GM12878 (cell line): ENCODE measurements around the gene CIB4. TPM values are rescaled to one million over a fixed set of nuclear protein-coding genes. Genes with fewer than 3 reads are reported as not detected.

Experiments used
- ATAC-seq: fragments of 200-7000 bp; cut with Tn5 transposase; 3 replicates; pipeline ENCODE4 v1.9.1; 2020; ENCODE audit warnings: mild to moderate bottlenecking, moderate library complexity
- BruUV-seq: library from RNA; stranded (reverse); fragments of 400-500 nt; replicated peaks from 2 replicates; lab custom pipeline; 2021; lab: Mats Ljungman, UMichigan
- CTCF ChIA-PET: fragments of 300-600 bp; sonication (Branson Sonifier 250); formaldehyde crosslinking; extraction: SDS; loops from one replicate; lab custom pipeline; 2021; ENCODE audit warnings: inconsistent platforms; lab: Yijun Ruan, JAX
- POLR2A ChIA-PET: fragments of 350-600 bp; formaldehyde crosslinking; extraction: SDS; loops from one replicate; lab custom pipeline; 2021; ENCODE audit warnings: inconsistent platforms; lab: Charles Lee
- RAD21 ChIA-PET: fragments of 300-600 bp; sonication (Branson Sonifier 250); formaldehyde crosslinking; loops from one replicate; lab custom pipeline; 2023; ENCODE audit warnings: antibody characterized with exemption; ENCODE audit not compliant: unreplicated experiment; lab: Charles Lee
- SMC1A ChIA-PET: fragments of 300-600 bp; sonication (Branson Sonifier 250); formaldehyde crosslinking; loops from one replicate; lab custom pipeline; 2023; ENCODE audit not compliant: unreplicated experiment, uncharacterized antibody; lab: Charles Lee
- DNase-seq: peaks from one replicate; pipeline ENCODE4 v3.0.0-alpha.2; 2011; ENCODE audit warnings: low read depth, low spot score
- FAIRE-seq: peaks from 3 replicates; lab custom pipeline; 2011; peaks lifted over from hg19 to GRCh38; lab: Jason Lieb, UNC
- H2AFZ ChIP-seq: 2 replicates; pipeline ENCODE4 v1.6.0; 2011; ENCODE audit warnings: low read depth, low read length, control low read depth; ENCODE audit not compliant: control insufficient read depth
- H3K27ac ChIP-seq: 2 replicates; pipeline ENCODE4 v1.5.1; 2011; ENCODE audit warnings: control low read depth; ENCODE audit not compliant: control insufficient read depth, insufficient read depth
- H3K27me3 ChIP-seq, 2 experiments: replicated peaks in 1 of 2; 2 replicates each; pipeline versions ENCODE4 v1.6.0 to v1.6.1; 2011; ENCODE audit warnings: low read length in 1 of 2; ENCODE audit not compliant: control insufficient read depth in 2 of 2, insufficient read depth in 2 of 2
- H3K36me3 ChIP-seq, 2 experiments: 2 replicates each; pipeline ENCODE4 v1.5.1; 2011; ENCODE audit warnings: low read length in 1 of 2; ENCODE audit not compliant: control insufficient read depth in 2 of 2, insufficient read depth in 2 of 2
- H3K4me1 ChIP-seq: 2 replicates; pipeline ENCODE4 v1.6.1; 2011; ENCODE audit warnings: mild to moderate bottlenecking, low read length, moderate library complexity, mixed read lengths; ENCODE audit not compliant: control insufficient read depth, insufficient read depth
- H3K4me2 ChIP-seq: 2 replicates; pipeline ENCODE4 v1.6.0; 2011; ENCODE audit warnings: control low read depth; ENCODE audit not compliant: control insufficient read depth, insufficient read depth
- H3K4me3 ChIP-seq: fragments of 200-600 bp; sonication (generic); 2 replicates; pipeline ENCODE4 v1.5.1; 2016
- H3K79me2 ChIP-seq: 2 replicates; pipeline ENCODE4 v1.6.0; 2011; ENCODE audit warnings: low read length; ENCODE audit not compliant: control insufficient read depth, insufficient read depth
- H3K9ac ChIP-seq: 2 replicates; pipeline ENCODE4 v1.8.0; 2011; ENCODE audit warnings: low read length, control low read depth, mixed read lengths; ENCODE audit not compliant: control insufficient read depth, insufficient read depth
- H3K9me3 ChIP-seq: replicated peaks from 3 replicates; pipeline ENCODE4 v1.5.1; 2011; ENCODE audit warnings: mild to moderate bottlenecking, low read length; ENCODE audit not compliant: control insufficient read depth, insufficient read depth
- H4K20me1 ChIP-seq: 2 replicates; pipeline ENCODE4 v1.6.0; 2011; ENCODE audit not compliant: control insufficient read depth, insufficient read depth
- BACH1 ChIP-seq: fragments of 450-650 bp; IDR thresholded peaks from 2 replicates; pipeline ENCODE4 v1.6.1; 2017; ENCODE audit warnings: mild to moderate bottlenecking, borderline replicate concordance
- CHD2 ChIP-seq: IDR thresholded peaks from 2 replicates; pipeline ENCODE4 v1.6.1; 2011; ENCODE audit warnings: low read depth, low read length, improper control_type of control experiment, borderline replicate concordance
- DPF2 ChIP-seq: fragments of 450-650 bp; IDR thresholded peaks from 2 replicates; pipeline ENCODE4 v1.6.1; 2017; ENCODE audit warnings: mild to moderate bottlenecking
- EGR1 ChIP-seq, 2 experiments: IDR thresholded peaks; 1 replicate in 1 of 2; 2 replicates in 1 of 2; pipeline ENCODE4 v1.6.1; 2011 to 2012; ENCODE audit warnings: low read depth in 2 of 2, low read length in 2 of 2, borderline replicate concordance in 1 of 2, mild to moderate bottlenecking in 1 of 2, moderate library complexity in 1 of 2
- EP300 ChIP-seq, 2 experiments: fragments of 150-350 bp in 1 of 2; IDR thresholded peaks; 2 replicates each; pipeline ENCODE4 v1.6.1; 2011 to 2012; ENCODE audit warnings: low read depth in 2 of 2, low read length in 2 of 2, borderline replicate concordance in 1 of 2, improper control_type of control experiment in 1 of 2, inconsistent platforms in 1 of 2; ENCODE audit not compliant: control insufficient read depth in 1 of 2
- ESRRA ChIP-seq: IDR thresholded peaks from 2 replicates; pipeline ENCODE4 v1.6.1; 2012; ENCODE audit warnings: mild to moderate bottlenecking, low read length, improper control_type of control experiment
- MEF2B ChIP-seq: fragments of 450-650 bp; IDR thresholded peaks from 2 replicates; pipeline ENCODE4 v1.6.1; 2018; ENCODE audit warnings: mild to moderate bottlenecking, moderate library complexity; ENCODE audit not compliant: partially characterized antibody, poor library complexity, severe bottlenecking
- NR2C1 ChIP-seq: fragments of 450-650 bp; IDR thresholded peaks from 2 replicates; pipeline ENCODE4 v1.6.1; 2017; ENCODE audit warnings: antibody characterized with exemption, mild to moderate bottlenecking, moderate library complexity
- PAX8 ChIP-seq: fragments of 450-650 bp; IDR thresholded peaks from 2 replicates; pipeline ENCODE4 v1.6.1; 2017; ENCODE audit warnings: mild to moderate bottlenecking, moderate library complexity
- RELA ChIP-seq: fragments of 450-650 bp; IDR thresholded peaks from 2 replicates; pipeline ENCODE4 v1.8.0; 2014; ENCODE audit warnings: borderline replicate concordance; ENCODE audit not compliant: partially characterized antibody
- RUNX3 ChIP-seq: IDR thresholded peaks from 2 replicates; pipeline ENCODE4 v1.6.1; 2012; ENCODE audit warnings: low read length, inconsistent platforms
- SIN3A ChIP-seq: IDR thresholded peaks from 2 replicates; pipeline ENCODE4 v1.6.1; 2012; ENCODE audit warnings: low read depth, low read length, improper control_type of control experiment
- SUZ12 ChIP-seq: fragments of 200-600 bp; sonication (generic); IDR thresholded peaks from one replicate; pipeline ENCODE4 v1.6.1; 2018; ENCODE audit warnings: antibody characterized with exemption, mild to moderate bottlenecking; ENCODE audit not compliant: unreplicated experiment
- TARDBP ChIP-seq: IDR thresholded peaks from 2 replicates; pipeline ENCODE4 v1.6.1; 2016; ENCODE audit warnings: borderline replicate concordance
- WRNIP1 ChIP-seq: IDR thresholded peaks from 2 replicates; pipeline ENCODE4 v1.6.1; 2011; ENCODE audit warnings: low read depth, low read length, improper control_type of control experiment, borderline replicate concordance
- ZBTB11 ChIP-seq: fragments of 450-650 bp; formaldehyde crosslinking; IDR thresholded peaks from 2 replicates; pipeline ENCODE4 v1.5.0; 2022; ENCODE audit warnings: mild to moderate bottlenecking, missing genetic modification characterization
- ZNF207 ChIP-seq: fragments of 450-650 bp; IDR thresholded peaks from 2 replicates; pipeline ENCODE4 v1.6.1; 2014; ENCODE audit warnings: antibody characterized with exemption, mild to moderate bottlenecking, borderline replicate concordance
- WGBS: methylation state at CpG from one replicate; pipeline ENCODE4 v1.1.6; 2016; ENCODE audit warnings: low lambda C conversion rate; ENCODE audit not compliant: insufficient replicate concordance, insufficient coverage; ENCODE audit errors: missing lambda C conversion rate; 5-methylcytosine and 5-hydroxymethylcytosine counted together
- in situ Hi-C: fragments of 300-500 bp; cut with MboI; formaldehyde crosslinking; loops from 9 replicates; pipeline ENCODE4 v1.14.3; 2018; ENCODE audit warnings: mixed read lengths
- intact Hi-C: fragments of 100-400 bp; cut with micrococcal nuclease; formaldehyde crosslinking; loops from one replicate; pipeline ENCODE4 v1.14.2; 2022; ENCODE audit not compliant: unreplicated experiment
- polyA plus RNA-seq, 11 experiments: library from polyadenylated mRNA; depleted of rRNA in 4 of 11; unstranded in 6 of 11; stranded (reverse) in 5 of 11; fragments of >200 nt; fragmentation: Nextera tagmentation in 4 of 11; fragmentation: Illumina TruSeq in 1 of 11; extraction: Ambion mirVana in 4 of 11; extraction: Trizol in 1 of 11; gene quantifications; 1 replicate in 1 of 11; 2 replicates in 10 of 11; pipeline versions ENCODE4 v1.2.1 to v1.2.3, GENCODE V29; 2011 to 2016; ENCODE audit warnings: inconsistent platforms in 2 of 11, missing spikeins in 2 of 11, low read depth in 1 of 11
- total RNA-seq, 4 experiments: library from RNA; depleted of rRNA in 3 of 4; stranded (reverse); fragments of >200 nt in 3 of 4; fragmentation: Illumina TruSeq in 1 of 4; extraction: Trizol in 1 of 4; gene quantifications; 2 replicates each; pipeline versions ENCODE4 v1.2.1 to v1.2.3, GENCODE V29; 2013 to 2021
- TF ChIP-seq, protein P1 (sequence below): fragments of 450-650 bp; IDR thresholded peaks from 2 replicates; pipeline ENCODE4 v1.6.1; 2017; ENCODE audit warnings: mild to moderate bottlenecking

The CIB4 gene
- total and polyA plus RNA-seq, 10 of the 15 experiments (the other 5 are each of a cell fraction or from before 2014, with no cell fraction given) = not detected

- no peak overlapping the region for H3K4me2 ChIP-seq
- 39% methylated on average over 13 of the region's 13 CpGs for WGBS
- H2AFZ ChIP-seq = no peak overlapping the region
- H4K20me1 ChIP-seq = no peaks in the 10 kb centered on the region
- in situ Hi-C loops (no loop called here), intact Hi-C loops (no loop called here)
- DNase-seq (no peak), ATAC-seq (no peak), FAIRE-seq (no peak)
- RAD21 ChIA-PET = no interaction called here
- H3K27me3 ChIP-seq = peaks cover 0 to 2% of the 10 kb centered on the region in 2 experiments; a peak in 2 of 4 replicates
- H3K9ac ChIP-seq = no peak overlapping the region
- H3K36me3 ChIP-seq = no peaks in the 10 kb centered on the region
- no peak overlapping the region for H3K27ac ChIP-seq
- H3K9me3 ChIP-seq = no peaks in the 10 kb centered on the region
- no peaks in the 10 kb centered on the region for H3K4me1 ChIP-seq
- no peak overlapping the region for H3K4me3 ChIP-seq
- no TSS peak for BruUV-seq
- TF ChIP-seq RUNX3 = no peak
- TF ChIP-seq PAX8 = no peak
- no peak for TF ChIP-seq BACH1
- no peak for TF ChIP-seq EP300 (IDR thresholded peaks at IDR 0.05; ENCODE audit: borderline replicate concordance in 1 of 2, control insufficient read depth in 1 of 2, low read depth in 2 of 2, low read length in 2 of 2)
- no peak for TF ChIP-seq MEF2B
- no peak for TF ChIP-seq TARDBP
- TF ChIP-seq ZBTB11 (CRISPR knock-in tag) = no peak
- TF ChIP-seq, protein P1, sequence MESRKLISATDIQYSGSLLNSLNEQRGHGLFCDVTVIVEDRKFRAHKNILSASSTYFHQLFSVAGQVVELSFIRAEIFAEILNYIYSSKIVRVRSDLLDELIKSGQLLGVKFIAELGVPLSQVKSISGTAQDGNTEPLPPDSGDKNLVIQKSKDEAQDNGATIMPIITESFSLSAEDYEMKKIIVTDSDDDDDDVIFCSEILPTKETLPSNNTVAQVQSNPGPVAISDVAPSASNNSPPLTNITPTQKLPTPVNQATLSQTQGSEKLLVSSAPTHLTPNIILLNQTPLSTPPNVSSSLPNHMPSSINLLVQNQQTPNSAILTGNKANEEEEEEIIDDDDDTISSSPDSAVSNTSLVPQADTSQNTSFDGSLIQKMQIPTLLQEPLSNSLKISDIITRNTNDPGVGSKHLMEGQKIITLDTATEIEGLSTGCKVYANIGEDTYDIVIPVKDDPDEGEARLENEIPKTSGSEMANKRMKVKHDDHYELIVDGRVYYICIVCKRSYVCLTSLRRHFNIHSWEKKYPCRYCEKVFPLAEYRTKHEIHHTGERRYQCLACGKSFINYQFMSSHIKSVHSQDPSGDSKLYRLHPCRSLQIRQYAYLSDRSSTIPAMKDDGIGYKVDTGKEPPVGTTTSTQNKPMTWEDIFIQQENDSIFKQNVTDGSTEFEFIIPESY = no peak
- no peak for TF ChIP-seq NR2C1
- no peak for TF ChIP-seq EGR1 (IDR thresholded peaks at IDR 0.05; ENCODE audit: borderline replicate concordance in 1 of 2, low read depth in 2 of 2, low read length in 2 of 2)
- no peak for TF ChIP-seq ZNF207
- TF ChIP-seq WRNIP1 = no peak
- TF ChIP-seq CHD2 = no peak
- TF ChIP-seq DPF2 = no peak
- TF ChIP-seq ESRRA = no peak
- no peak for TF ChIP-seq SUZ12
- no peak for TF ChIP-seq RELA
- no peak for TF ChIP-seq SIN3A
- SMC1A ChIA-PET = no interaction called here
- H3K79me2 ChIP-seq = no peaks in the 10 kb centered on the region
- CTCF ChIA-PET = interaction anchor here (0.5 kb wide), 1 partner anchor 55 kb away, joined by 4 read pairs; no protein-coding TSS in a partner anchor
- POLR2A ChIA-PET = no interaction called here
Measured at GRCh38 chr2:26534865-26535662, 106.1 kb downstream of the CIB4 start.
